PC-9 (cell line): ENCODE data around the gene GABRR2. TPM values are rescaled to one million over a fixed set of nuclear protein-coding genes. Genes with fewer than 3 reads are reported as not detected.
"Not testable (repeated sequence)": the region's sequence is repeated elsewhere in the genome, so short reads cannot be mapped to it uniquely, and the experiment has no call there.

ENCODE experiments used
- BruUV-seq: library from RNA; stranded (reverse); fragments of 400-500 nt; replicated peaks from 2 replicates; lab custom pipeline; 2021; lab: Mats Ljungman, UMichigan
- CTCF ChIA-PET: fragments of 300-600 bp; sonication (Branson Sonifier 250); formaldehyde crosslinking; loops from one replicate; lab custom pipeline; 2022; ENCODE audit warnings: antibody characterized with exemption; lab: Charles Lee
- POLR2A ChIA-PET: fragments of 300-600 bp; sonication (Branson Sonifier 250); formaldehyde crosslinking; loops from one replicate; lab custom pipeline; 2022; ENCODE audit warnings: antibody characterized with exemption; ENCODE audit not compliant: unreplicated experiment; lab: Charles Lee
- DNase-seq, 2 experiments: peaks; one replicate each; pipeline versions ENCODE4 v3.0.0 to v3.0.0-alpha.2; 2015 to 2022; ENCODE audit warnings: mixed read lengths in 1 of 2
- H2AFZ ChIP-seq: fragments of 200-600 bp; sonication (generic); 2 replicates; pipeline ENCODE4 v1.8.1; 2017; ENCODE audit warnings: antibody characterized with exemption
- H3F3A ChIP-seq: fragments of 200-600 bp; sonication (generic); 2 replicates; pipeline ENCODE4 v1.8.1; 2017; ENCODE audit warnings: antibody characterized with exemption, mild to moderate bottlenecking, low read depth; ENCODE audit not compliant: insufficient read depth
- H3K27ac ChIP-seq: fragments of 200-600 bp; sonication (generic); 2 replicates; pipeline ENCODE4 v1.6.1; 2016; ENCODE audit warnings: mixed run types
- H3K27me3 ChIP-seq: fragments of 200-600 bp; sonication (generic); 2 replicates; pipeline ENCODE4 v1.6.1; 2016; ENCODE audit warnings: low read depth, mixed run types; ENCODE audit not compliant: insufficient read depth
- H3K36me3 ChIP-seq: fragments of 200-600 bp; sonication (generic); 2 replicates; pipeline ENCODE4 v1.6.1; 2016; ENCODE audit warnings: low read depth, mixed run types
- H3K4me1 ChIP-seq: fragments of 200-600 bp; sonication (generic); replicated peaks from 2 replicates; pipeline ENCODE4 v1.6.1; 2016; ENCODE audit warnings: mixed run types; ENCODE audit not compliant: insufficient read depth
- H3K4me2 ChIP-seq: fragments of 200-600 bp; sonication (generic); 2 replicates; pipeline ENCODE4 v1.6.1; 2017; ENCODE audit warnings: mixed run types
- H3K4me3 ChIP-seq: fragments of 200-600 bp; sonication (generic); 2 replicates; pipeline ENCODE4 v1.6.1; 2016; ENCODE audit warnings: mixed run types
- H3K79me2 ChIP-seq: fragments of 200-600 bp; sonication (generic); 2 replicates; pipeline ENCODE4 v1.6.1; 2017; ENCODE audit warnings: low read depth, mixed run types
- H3K9me2 ChIP-seq: fragments of 200-600 bp; sonication (generic); 2 replicates; pipeline ENCODE4 v1.8.1; 2017; ENCODE audit warnings: mild to moderate bottlenecking; ENCODE audit not compliant: insufficient read depth
- H3K9me3 ChIP-seq: fragments of 200-600 bp; sonication (generic); 2 replicates; pipeline ENCODE4 v1.8.1; 2016; ENCODE audit warnings: low read depth; ENCODE audit not compliant: insufficient read depth
- H4K20me1 ChIP-seq: fragments of 200-600 bp; sonication (generic); 2 replicates; pipeline ENCODE4 v1.8.1; 2017; ENCODE audit not compliant: insufficient read depth
- EZH2 ChIP-seq: fragments of 200-600 bp; sonication (generic); IDR thresholded peaks from 2 replicates; pipeline ENCODE4 v1.8.0; 2017; ENCODE audit warnings: antibody characterized with exemption, low read depth
- intact Hi-C: fragments of 100-400 bp; cut with micrococcal nuclease; formaldehyde crosslinking; loops from one replicate; pipeline ENCODE4 v1.10.0; 2022; ENCODE audit not compliant: unreplicated experiment
- total RNA-seq: library from RNA; stranded (reverse); gene quantifications from 2 replicates; pipeline ENCODE4 v1.2.3, GENCODE V29; 2021
- TF ChIP-seq, protein P1 (sequence below): fragments of 200-600 bp; sonication (generic); conservative IDR thresholded peaks from 2 replicates; pipeline ENCODE4 v1.6.1; 2017; ENCODE audit warnings: mixed run types, antibody characterized with exemption, mild to moderate bottlenecking, moderate library complexity

The GABRR2 gene
- total RNA-seq, 1 experiment from 2014 or later, result 0.52 TPM

GRCh38 chr6:89237158-89237557 lies 77.9 kb downstream of the GABRR2 start:
- no peaks in the 10 kb centered on the region for H3K9me2 ChIP-seq
- ChIA-PET CTCF (no interaction called here), POLR2A (no interaction called here)
- H3K27me3 ChIP-seq, result no peaks in the 10 kb centered on the region
- H2AFZ ChIP-seq, result no peak overlapping the region
- TF ChIP-seq, protein P1, sequence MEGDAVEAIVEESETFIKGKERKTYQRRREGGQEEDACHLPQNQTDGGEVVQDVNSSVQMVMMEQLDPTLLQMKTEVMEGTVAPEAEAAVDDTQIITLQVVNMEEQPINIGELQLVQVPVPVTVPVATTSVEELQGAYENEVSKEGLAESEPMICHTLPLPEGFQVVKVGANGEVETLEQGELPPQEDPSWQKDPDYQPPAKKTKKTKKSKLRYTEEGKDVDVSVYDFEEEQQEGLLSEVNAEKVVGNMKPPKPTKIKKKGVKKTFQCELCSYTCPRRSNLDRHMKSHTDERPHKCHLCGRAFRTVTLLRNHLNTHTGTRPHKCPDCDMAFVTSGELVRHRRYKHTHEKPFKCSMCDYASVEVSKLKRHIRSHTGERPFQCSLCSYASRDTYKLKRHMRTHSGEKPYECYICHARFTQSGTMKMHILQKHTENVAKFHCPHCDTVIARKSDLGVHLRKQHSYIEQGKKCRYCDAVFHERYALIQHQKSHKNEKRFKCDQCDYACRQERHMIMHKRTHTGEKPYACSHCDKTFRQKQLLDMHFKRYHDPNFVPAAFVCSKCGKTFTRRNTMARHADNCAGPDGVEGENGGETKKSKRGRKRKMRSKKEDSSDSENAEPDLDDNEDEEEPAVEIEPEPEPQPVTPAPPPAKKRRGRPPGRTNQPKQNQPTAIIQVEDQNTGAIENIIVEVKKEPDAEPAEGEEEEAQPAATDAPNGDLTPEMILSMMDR, result no peak
- no peak for TF ChIP-seq EZH2
- intact Hi-C loops, result no loop called here
- H3K27ac ChIP-seq, result no peak overlapping the region
- H3K36me3 ChIP-seq, result no peaks in the 10 kb centered on the region
- no peak overlapping the region for H3K4me3 ChIP-seq
- DNase-seq, result no peak
- no peaks in the 10 kb centered on the region for H3F3A ChIP-seq
- H3K4me1 ChIP-seq, result no peaks in the 10 kb centered on the region
- no TSS peak for BruUV-seq
- no peak overlapping the region for H3K4me2 ChIP-seq
- H3K79me2 ChIP-seq, result no peaks in the 10 kb centered on the region
- no peaks in the 10 kb centered on the region for H4K20me1 ChIP-seq
- no peaks in the 10 kb centered on the region for H3K9me3 ChIP-seq

DNA sequence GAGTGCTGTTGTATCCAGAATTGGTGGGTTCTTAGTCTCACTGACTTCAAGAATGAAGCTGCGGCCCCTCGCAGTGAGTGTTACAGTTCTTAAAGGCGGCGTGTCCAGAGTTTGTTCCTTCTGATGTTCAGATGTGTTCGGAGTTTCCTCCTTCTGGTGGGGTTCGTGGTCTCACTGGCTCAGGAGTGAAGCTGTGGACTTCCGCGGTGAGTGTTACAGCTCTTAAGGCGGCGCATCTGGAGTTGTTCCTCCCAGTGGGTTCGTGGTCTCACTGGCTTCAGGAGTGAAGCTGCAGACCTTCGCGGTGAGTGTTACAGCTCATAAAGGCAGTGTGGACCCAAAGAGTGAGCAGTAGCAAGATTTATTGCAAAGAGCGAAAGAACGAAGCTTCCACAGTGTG lies 81.5 kb downstream of the GABRR2 start:
- H4K20me1 ChIP-seq, H2AFZ ChIP-seq, intact Hi-C loops, H3K4me2 ChIP-seq, POLR2A ChIA-PET, DNase-seq, CTCF ChIA-PET, H3K27me3 ChIP-seq, BruUV-seq, H3K79me2 ChIP-seq, H3K27ac ChIP-seq, H3K9me3 ChIP-seq, H3K36me3 ChIP-seq, H3K9me2 ChIP-seq, H3K4me3 ChIP-seq, H3F3A ChIP-seq, H3K4me1 ChIP-seq: not testable (repeated sequence)

DNA sequence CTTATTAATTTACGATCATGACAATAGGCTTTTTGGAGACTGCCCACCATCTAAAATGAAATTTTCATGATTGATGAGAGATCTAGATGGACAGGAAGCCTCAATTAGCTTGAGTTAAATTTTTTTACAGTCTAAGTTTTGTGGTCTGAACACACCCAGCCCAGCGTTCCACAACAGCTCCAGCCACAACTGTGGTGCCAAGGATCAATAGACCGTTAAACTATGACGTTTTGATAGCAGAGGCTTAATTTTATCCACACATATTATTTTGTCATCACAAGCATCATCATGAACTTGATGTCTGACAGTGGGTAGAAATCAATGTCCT lies 92.4 kb downstream of the GABRR2 start:
- Histone ChIP-seq H3K4me2 (no peak overlapping the region), H3K4me1 (no peaks in the 10 kb centered on the region), H3F3A (no peaks in the 10 kb centered on the region), H3K27ac (no peak overlapping the region), H3K9me3 (no peaks in the 10 kb centered on the region), H3K27me3 (no peaks in the 10 kb centered on the region), H3K9me2 (no peaks in the 10 kb centered on the region), H2AFZ (no peak overlapping the region), H3K4me3 (no peak overlapping the region), H3K36me3 (no peaks in the 10 kb centered on the region), H3K79me2 (no peaks in the 10 kb centered on the region), H4K20me1 (no peaks in the 10 kb centered on the region)
- intact Hi-C loops, result no loop called here
- no TSS peak for BruUV-seq
- no peak for TF ChIP-seq EZH2
- POLR2A ChIA-PET, result no interaction called here
- CTCF ChIA-PET, result no interaction called here
- DNase-seq, result no peak

GRCh38 chr6:89221971-89222711 lies 93.0 kb downstream of the GABRR2 start:
- no peaks in the 10 kb centered on the region for H3K4me1 ChIP-seq
- H3K9me2 ChIP-seq, result no peaks in the 10 kb centered on the region
- CTCF ChIA-PET, result no interaction called here
- no peak for TF ChIP-seq EZH2
- TF ChIP-seq, protein P1, result no peak
- no peaks in the 10 kb centered on the region for H3K27me3 ChIP-seq
- intact Hi-C loops, result no loop called here
- DNase-seq, result no peak
- H3K36me3 ChIP-seq, result no peaks in the 10 kb centered on the region
- no peak overlapping the region for H3K27ac ChIP-seq
- H3K79me2 ChIP-seq, result no peaks in the 10 kb centered on the region
- POLR2A ChIA-PET, result no interaction called here
- no peaks in the 10 kb centered on the region for H4K20me1 ChIP-seq
- no TSS peak for BruUV-seq
- H3K4me3 ChIP-seq, result no peak overlapping the region
- H3F3A ChIP-seq, result no peaks in the 10 kb centered on the region
- no peaks in the 10 kb centered on the region for H3K9me3 ChIP-seq
- H3K4me2 ChIP-seq, result no peak overlapping the region
- H2AFZ ChIP-seq, result no peak overlapping the region
